Stimulated activated CD4-positive, alpha-beta T cell treated with anti-CD3 and anti-CD28 coated beads, Interleukin-1b, Interleukin-23, amount 100 ng/mL, for 24 hours (primary cell): Measurements from ENCODE around the gene NTRK2.

Source experiments
- DNase-seq, 4 experiments: peaks; one replicate each; pipeline ENCODE4 v3.0.0-alpha.2; 2020; ENCODE audit warnings: low read depth in 4 of 4, low spot score in 1 of 4

NTRK2 gene

GRCh38 chr9:84669288-84670137 lies at the start of gene NTRK2:
NTRK2 (plus strand) TSS chr9:84669729; CDS start chr9:84670749, 1,020 bp downstream.
- no peak for DNase-seq

- DNase-seq, result no peak
Observed at GRCh38 chr9:84620338-84620737, 49.2 kb upstream of the NTRK2 start.

- no peak for DNase-seq
Observed at GRCh38 chr9:84621811-84622210, 47.7 kb upstream of the NTRK2 start.

GRCh38 chr9:84622981-84623380 lies 46.5 kb upstream of the NTRK2 start:
- DNase-seq, result no peak

- DNase-seq, result no peak
Observed at GRCh38 chr9:84636436-84636835, 33.1 kb upstream of the NTRK2 start.

GRCh38 chr9:84642553-84643141 lies 26.9 kb upstream of the NTRK2 start:
- DNase-seq, result no peak

GRCh38 chr9:84647699-84648098 lies 21.8 kb upstream of the NTRK2 start:
- DNase-seq, result no peak

- no peak for DNase-seq
Observed at GRCh38 chr9:84652496-84653120, 16.9 kb upstream of the NTRK2 start.

- no peak for DNase-seq
Observed at GRCh38 chr9:84655447-84655846, 14.1 kb upstream of the NTRK2 start.

GRCh38 chr9:84659313-84659712 lies 10.2 kb upstream of the NTRK2 start:
- DNase-seq, result no peak

GRCh38 chr9:84659773-84660172 lies 9.8 kb upstream of the NTRK2 start:
- no peak for DNase-seq

- no peak for DNase-seq
Observed at GRCh38 chr9:84667571-84668195, 1.8 kb upstream of the NTRK2 start.

GRCh38 chr9:84668196-84669012 lies 1.1 kb upstream of the NTRK2 start:
- peak in 2 of 4 experiments; percentile 24 to 48 for DNase-seq

- no peak for DNase-seq
Observed at GRCh38 chr9:84669013-84669287, 579 bp upstream of the NTRK2 start.

- no peak for DNase-seq
Observed at GRCh38 chr9:84670138-84671041, 861 bp downstream of the NTRK2 start.

GRCh38 chr9:84671586-84672521 lies 2.3 kb downstream of the NTRK2 start:
- DNase-seq, result no peak

GRCh38 chr9:84673806-84674205 lies 4.3 kb downstream of the NTRK2 start:
- no peak for DNase-seq

- DNase-seq, result no peak
Observed at GRCh38 chr9:84677080-84677479, 7.6 kb downstream of the NTRK2 start.

- no peak for DNase-seq
Observed at GRCh38 chr9:84679571-84679970, 10.0 kb downstream of the NTRK2 start.
